Fibroblast of pulmonary artery (primary cell): ENCODE results near the gene CARS2.

Experiments
- DNase-seq: peaks from one replicate; pipeline ENCODE4 v3.0.0-alpha.2; 2010; ENCODE audit warnings: low read depth
- H3K4me3 ChIP-seq: replicated peaks from 2 replicates; pipeline ENCODE4 v1.5.1; 2011; ENCODE audit warnings: low read depth, mild to moderate bottlenecking, control low read depth, low read length, moderate library complexity
- CTCF ChIP-seq: IDR thresholded peaks from 2 replicates; pipeline ENCODE4 v1.5.1; 2011; ENCODE audit warnings: mild to moderate bottlenecking, control low read depth, low read length, inconsistent platforms; ENCODE audit errors: missing control alignments

Gene CARS2

GRCh38 chr13:110652231-110652730 is 53.6 kb downstream of the CARS2 start:
- no peak overlapping the region for H3K4me3 ChIP-seq
- DNase-seq, result no peak
- TF ChIP-seq CTCF, result no peak

DNA sequence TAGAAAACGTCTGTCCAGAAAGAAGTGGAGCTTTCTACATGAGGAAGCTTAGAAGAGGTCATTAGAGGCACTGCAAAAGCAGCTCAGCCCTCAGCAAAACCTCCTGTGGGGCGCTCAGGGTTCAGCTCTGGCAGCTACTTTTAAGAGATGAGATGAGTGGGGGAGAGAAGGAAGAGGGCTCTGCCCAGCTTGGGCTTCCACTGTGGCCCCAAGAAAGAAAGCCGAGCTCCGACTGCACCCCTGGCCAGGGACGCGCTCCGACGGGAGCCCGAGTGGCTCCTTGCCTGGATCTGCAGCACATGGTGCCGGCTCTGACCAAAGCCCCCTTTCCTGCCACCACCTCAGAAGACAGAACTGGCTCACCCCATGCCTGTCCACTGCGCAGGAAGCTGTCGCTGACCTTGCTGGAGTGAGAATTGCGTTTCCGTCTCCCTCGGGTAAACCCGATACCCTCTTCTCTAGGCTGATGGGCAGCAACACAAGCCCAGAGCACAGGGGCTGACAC is 54.1 kb downstream of the CARS2 start:
- no peak for TF ChIP-seq CTCF
- DNase-seq, result no peak
- no peak overlapping the region for H3K4me3 ChIP-seq

DNA sequence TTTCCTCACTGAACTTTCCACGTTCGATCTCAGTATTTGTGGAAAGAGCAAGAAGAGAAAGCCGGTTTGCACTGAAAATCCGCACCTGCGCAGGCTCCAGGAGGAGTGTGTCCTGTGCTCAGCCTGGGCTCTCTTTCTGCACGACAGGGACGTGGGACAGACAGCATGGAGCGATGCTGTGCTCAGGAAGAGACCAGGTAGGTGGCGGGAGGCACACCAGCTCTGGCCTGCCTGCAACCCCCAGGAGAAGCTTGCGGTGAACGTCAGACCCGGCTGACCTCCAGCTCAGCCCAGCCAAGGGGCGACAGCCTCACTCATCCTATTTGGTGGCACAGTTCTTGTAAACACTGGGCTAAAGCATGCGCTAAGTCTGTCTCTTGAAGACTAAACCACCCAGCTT is 54.6 kb downstream of the CARS2 start:
- no peak for TF ChIP-seq CTCF
- H3K4me3 ChIP-seq, result no peak overlapping the region
- no peak for DNase-seq

DNA sequence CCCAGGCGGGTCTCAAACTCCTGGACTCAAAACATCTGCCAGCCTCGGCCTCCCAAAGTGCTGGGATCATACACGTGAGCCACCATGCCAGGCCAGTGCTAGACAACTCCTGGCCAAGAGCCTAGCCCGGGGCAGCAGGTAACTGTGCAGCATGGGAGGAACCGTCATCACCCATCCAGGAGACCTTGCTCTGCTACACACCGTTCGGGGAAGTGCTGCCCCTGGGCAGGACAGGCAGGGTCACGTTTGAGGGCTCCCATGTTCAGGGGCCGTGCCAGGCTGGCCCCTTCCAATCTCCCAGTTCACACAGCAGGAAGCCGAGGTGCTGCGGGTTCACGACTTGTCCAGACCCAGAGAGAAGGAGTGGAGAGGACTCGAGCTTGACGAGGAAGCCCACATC is 55.5 kb downstream of the CARS2 start:
- TF ChIP-seq CTCF, result no peak
- no peak overlapping the region for H3K4me3 ChIP-seq
- no peak for DNase-seq

- H3K4me3 ChIP-seq, result no peak overlapping the region
- TF ChIP-seq CTCF, result no peak
- no peak for DNase-seq
Measured at GRCh38 chr13:110649551-110649950, 56.4 kb downstream of the CARS2 start.

DNA sequence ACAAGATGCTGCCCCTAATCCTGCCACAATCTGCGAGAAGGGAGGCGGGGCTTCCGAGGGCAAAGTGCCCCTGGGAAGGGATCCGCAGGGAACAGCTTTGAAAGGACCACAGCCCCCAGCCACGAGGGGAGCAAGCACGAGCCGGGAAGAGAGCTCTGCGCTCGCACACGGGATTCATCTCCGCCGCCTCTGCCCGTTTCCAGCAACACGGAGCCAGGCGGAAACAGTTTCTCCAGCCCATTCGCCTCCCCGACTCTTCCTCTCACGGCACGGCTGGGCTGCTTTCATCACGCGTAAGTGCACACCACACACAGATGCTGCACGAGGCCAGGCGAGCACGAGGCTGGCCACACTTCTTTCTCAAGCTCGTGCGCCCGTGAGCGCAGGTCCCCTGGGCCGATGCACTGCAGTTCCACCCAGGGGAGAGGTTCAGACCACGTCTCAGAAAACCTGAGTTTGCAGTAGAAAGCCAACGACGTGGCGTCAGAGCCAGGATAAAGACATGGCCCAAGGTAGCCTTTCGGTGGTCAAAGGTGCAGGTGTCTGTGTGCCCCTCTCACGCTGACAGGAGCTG is 57.0 kb downstream of the CARS2 start:
- no peak for TF ChIP-seq CTCF
- H3K4me3 ChIP-seq, result no peak overlapping the region
- DNase-seq, result no peak
